H1 (cell line): ENCODE measurements around the gene NAV2. TPM values are rescaled to one million over a fixed set of nuclear protein-coding genes. Genes with fewer than 3 reads are reported as not detected.

Experiments used
- CHD1 ChIP-seq: IDR thresholded peaks from 2 replicates; pipeline ENCODE4 v1.6.1; 2012; ENCODE audit warnings: low read depth, low read length, improper control_type of control experiment
- CHD2 ChIP-seq: IDR thresholded peaks from 2 replicates; pipeline ENCODE4 v1.6.1; 2012; ENCODE audit warnings: low read length, improper control_type of control experiment
- polyA plus RNA-seq, 7 experiments: library from polyadenylated mRNA; depleted of rRNA in 3 of 7; stranded (reverse) in 5 of 7; unstranded in 2 of 7; fragments of >200 nt in 5 of 7; fragments of 200-250 nt in 2 of 7; gene quantifications; 1 replicate in 5 of 7; 2 replicates in 1 of 7; 4 replicates in 1 of 7; pipeline versions ENCODE4 v1.2.1 to v1.2.3, GENCODE V29; 2011 to 2013; ENCODE audit warnings: missing spikeins in 2 of 7, mixed read lengths in 2 of 7
- total RNA-seq: library from RNA; stranded (reverse); fragmentation: NEBNext Ultra II Directional; extraction: Animal tissue kit (Norgen Biotek cat#: 25700); gene quantifications from 2 replicates; pipeline ENCODE4 v1.2.1, GENCODE V29; 2021
- TF ChIP-seq, protein P1 (sequence below), 3 experiments: IDR thresholded peaks; 1 replicate in 2 of 3; 2 replicates in 1 of 3; pipeline versions ENCODE4 v1.5.1 to v1.6.1; 2011; ENCODE audit warnings: low read length in 3 of 3, mild to moderate bottlenecking in 3 of 3, inconsistent platforms in 2 of 3, low read depth in 1 of 3, moderate library complexity in 1 of 3; ENCODE audit not compliant: insufficient read depth in 1 of 3; ENCODE audit errors: control extremely low read depth in 1 of 3

NAV2 gene
- total and polyA plus RNA-seq, 2 of the 8 experiments (the other 6 are each of a cell fraction or from before 2014, with no cell fraction given): 35.6 to 73.6 TPM

DNA sequence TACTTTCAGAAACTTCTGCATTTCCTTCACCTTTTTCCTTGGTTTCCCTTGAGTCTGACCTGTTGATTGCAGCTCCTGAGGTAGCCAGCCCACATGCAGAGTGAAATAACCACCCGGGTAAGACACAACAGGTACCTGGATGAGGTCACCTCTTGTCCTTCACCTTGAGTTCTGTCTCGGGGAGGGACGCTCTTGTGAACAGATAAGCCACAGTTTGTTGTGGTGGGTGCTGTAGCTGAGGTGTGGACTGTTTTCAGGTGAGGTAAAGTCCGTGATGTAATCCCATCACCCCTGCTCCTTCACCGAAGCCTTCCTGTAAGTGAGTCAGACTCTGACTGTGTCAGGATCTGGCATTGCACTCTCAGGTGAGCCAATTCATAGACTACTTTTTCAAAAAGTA is 183.1 kb downstream of the NAV2 start (continued):
- TF ChIP-seq, protein P1, sequence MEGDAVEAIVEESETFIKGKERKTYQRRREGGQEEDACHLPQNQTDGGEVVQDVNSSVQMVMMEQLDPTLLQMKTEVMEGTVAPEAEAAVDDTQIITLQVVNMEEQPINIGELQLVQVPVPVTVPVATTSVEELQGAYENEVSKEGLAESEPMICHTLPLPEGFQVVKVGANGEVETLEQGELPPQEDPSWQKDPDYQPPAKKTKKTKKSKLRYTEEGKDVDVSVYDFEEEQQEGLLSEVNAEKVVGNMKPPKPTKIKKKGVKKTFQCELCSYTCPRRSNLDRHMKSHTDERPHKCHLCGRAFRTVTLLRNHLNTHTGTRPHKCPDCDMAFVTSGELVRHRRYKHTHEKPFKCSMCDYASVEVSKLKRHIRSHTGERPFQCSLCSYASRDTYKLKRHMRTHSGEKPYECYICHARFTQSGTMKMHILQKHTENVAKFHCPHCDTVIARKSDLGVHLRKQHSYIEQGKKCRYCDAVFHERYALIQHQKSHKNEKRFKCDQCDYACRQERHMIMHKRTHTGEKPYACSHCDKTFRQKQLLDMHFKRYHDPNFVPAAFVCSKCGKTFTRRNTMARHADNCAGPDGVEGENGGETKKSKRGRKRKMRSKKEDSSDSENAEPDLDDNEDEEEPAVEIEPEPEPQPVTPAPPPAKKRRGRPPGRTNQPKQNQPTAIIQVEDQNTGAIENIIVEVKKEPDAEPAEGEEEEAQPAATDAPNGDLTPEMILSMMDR (IDR thresholded peaks at IDR 0.05; ENCODE audit: control extremely low read depth in 1 of 3, insufficient read depth in 1 of 3, low read depth in 1 of 3, low read length in 3 of 3): no peak
- TF ChIP-seq CHD1 (no peak), CHD2 (no peak)
